GM19395 (cell line): ENCODE measurements around the gene DCAF5.

Experiments
- ATAC-seq: cut with Tn5 transposase; IDR thresholded peaks from one replicate; pipeline ENCODE4 v1.9.1; 2021; ENCODE audit warnings: mild to moderate bottlenecking, moderate library complexity; ENCODE audit not compliant: unreplicated experiment

DCAF5 gene

DNA sequence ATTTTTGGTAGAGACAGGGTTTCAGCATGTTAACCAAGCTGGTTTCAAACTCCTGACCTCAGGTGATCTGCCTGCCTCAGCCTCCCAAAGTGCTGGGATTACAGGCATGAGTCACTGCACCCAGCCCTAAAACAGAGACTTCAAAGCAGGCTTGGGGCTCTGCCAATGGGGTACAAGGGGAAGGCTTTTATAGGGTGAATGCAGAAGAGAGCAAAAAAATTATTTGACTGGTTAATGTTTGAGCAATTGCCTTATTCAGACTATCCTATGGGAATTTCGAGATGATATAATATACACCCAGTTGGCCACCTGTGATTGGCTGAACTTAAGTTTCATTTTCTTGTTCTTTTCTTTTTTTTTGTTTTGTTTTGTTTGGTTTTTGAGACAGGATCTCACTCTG is 142.3 kb downstream of the DCAF5 start:
- no peak for ATAC-seq

DNA sequence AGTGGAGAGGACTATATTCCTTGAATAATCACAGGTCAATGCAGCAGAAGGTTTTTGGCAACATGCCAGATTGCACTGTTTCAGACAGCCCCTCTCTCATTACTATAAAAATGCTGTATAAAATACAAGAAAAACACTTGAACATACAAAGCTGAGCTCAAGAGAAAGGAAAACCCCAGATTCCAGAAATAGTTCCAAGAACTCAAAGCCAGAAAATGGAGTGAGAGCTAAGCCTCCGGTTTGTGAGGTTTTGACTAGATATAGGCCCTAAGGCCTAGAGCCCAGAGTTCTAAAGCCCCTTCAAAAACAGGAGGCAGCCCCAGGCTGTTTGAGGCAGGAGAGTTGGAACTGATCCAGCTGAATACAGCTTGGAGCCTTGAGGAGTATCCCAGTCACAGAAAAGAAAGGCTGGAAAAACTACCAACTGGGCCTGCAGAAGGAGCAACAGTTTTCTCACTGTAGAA is 144.5 kb downstream of the DCAF5 start:
- no peak for ATAC-seq

DNA sequence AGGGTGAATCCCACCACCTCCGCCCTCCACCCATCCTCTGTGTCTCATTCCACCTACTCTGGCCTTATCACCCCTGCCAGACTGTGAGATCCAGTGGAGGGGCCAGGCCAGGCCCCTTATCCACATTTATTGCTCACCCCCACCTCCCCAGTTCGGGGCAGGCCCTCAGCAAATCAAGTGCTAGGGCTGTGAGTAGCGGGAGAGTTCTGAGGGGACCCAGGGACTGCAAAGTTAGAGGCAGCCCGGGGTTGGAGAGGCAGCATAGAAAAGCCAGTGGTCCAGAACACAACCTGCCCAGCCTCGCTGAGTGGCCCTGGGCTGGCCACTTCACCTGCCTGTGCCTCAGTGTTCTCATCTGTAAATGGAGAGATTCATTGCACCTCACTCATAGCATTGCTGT is 146.6 kb downstream of the DCAF5 start:
- ATAC-seq: no peak

DNA sequence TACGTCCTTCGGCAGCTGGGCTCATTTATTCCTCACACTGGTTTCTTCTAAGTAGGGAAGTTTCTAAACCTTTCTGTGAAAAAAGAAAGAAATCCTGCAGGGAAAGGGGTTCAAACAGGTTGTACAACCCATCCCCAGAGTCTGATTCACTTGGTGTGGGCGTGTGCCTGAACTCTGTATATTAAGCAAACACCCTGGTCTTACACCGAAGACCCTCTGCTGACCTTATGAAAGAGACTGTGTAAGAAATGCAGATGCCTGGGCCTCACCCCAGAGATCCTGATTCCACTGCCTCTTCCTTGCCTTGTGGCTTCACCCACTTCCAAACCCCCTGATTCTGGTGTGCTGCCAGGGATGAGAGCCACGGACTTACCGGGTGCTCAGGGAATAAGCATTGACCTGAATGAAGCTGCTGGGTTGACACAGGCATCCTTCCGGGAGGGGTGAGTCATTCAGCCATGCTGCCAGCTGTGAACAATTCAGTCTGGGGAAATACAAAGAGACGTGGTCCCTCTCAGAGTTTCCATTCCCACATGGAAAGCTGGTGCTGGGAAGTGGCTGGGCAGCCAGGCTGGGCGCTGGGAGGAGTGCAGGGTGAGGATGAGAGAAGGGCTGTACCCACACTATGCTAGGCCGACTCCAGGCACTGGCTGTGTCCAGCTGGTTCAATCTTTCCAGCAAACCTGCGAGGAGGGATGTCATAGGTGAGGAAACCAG is 147.3 kb downstream of the DCAF5 start:
- no peak for ATAC-seq

DNA sequence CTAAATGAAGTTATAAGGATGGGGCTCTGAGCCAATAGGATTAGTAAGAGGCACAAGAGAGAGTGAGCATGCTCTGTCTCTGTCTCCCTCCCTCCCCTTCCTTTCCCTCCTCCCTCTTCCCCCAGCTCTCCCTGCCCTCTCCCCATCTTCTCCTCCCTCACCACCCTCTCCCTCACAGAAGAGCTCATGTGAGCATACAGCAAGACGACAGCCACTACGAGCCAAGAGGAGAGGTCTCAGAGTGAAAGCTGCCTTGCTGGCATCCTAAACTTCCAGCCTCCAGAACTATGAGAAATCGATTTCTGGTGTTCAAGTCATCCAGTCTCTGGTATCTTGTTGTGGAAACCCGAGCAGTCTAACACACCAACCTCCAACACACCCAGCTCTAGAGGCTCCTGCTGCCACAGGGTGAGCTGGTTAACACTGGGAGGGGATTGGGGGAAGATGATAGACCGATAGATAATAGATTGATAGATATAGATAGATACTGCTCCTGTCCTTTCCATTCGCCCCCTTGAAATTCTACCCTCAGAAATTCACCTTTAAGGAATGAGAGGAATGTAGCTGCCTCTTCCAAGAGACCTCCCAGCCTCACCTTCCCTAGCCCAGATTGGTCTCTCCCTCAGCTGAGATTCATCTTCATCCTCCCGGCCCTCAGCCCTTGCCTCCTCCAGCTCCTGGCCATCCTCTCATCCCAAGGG is 148.0 kb downstream of the DCAF5 start:
- ATAC-seq: no peak

DNA sequence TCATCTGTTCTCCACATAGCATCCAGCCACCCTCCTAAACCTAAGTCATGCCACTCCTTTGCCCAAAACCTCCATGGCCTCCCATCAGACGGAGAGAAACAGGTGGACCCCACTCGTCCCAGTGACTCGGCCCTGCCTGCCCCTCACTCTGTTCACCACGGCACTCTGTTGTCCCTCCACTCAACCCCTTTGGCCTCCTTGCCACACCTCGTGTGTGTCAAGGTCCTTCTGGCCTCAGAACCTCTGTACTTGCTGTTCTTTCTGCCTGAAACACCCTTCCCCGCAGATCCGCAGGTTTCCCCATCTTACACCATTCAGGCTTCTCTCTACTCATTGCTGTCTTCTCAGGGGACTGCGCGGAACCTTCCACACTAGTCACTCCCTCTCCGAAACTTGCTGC is 149.3 kb downstream of the DCAF5 start:
- no peak for ATAC-seq

DNA sequence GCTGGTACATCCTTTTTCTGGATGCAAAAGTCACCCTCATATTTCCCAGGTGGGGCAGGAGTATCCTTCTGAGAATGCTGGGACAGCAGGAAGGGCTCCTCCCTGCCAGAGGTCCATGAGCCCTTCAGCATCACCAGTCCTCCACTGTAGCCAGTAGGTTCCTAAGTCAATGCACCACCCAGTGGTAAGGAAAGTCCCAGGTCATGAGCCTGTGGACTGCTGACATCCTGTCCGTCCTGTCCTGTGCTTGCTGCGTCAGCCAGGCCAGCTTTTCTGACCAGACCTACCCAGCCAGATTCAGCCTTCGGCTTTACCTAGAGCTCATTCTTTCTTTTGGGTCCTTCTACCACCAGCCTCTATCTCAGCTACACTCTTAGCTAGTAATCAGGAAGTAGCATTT is 150.8 kb downstream of the DCAF5 start:
- no peak for ATAC-seq

DNA sequence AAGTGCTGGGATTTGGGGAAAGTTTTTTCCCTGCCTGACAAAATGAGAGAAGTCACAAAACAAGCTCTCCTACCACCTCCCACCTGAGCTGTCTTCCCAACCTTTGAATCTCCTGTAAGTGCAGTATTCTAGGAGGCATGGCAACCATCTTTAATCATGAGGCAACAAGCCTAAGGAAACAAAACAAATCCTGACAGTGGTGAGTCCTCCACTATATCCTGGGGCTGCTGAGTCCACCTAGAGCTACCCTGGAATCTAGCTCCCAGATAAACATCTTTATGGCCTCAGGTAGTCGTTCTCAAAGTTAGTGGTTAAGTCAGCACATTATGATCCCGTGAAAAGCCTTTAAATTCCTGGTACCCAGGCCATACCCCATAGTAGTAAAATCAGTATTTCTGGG is 151.5 kb downstream of the DCAF5 start:
- no peak for ATAC-seq
